ENCODE measurements around the gene FBXW9. TPM values are rescaled to one million over a fixed set of nuclear protein-coding genes. Genes with fewer than 3 reads are reported as not detected.
"Not testable (repeated sequence)": the region's sequence is repeated elsewhere in the genome, so short reads cannot be mapped to it uniquely, and the experiment has no call there.

Gene FBXW9
- total and polyA plus RNA-seq, 7 donors = 3.6 to 10.8 (median 6.2) TPM

DNA sequence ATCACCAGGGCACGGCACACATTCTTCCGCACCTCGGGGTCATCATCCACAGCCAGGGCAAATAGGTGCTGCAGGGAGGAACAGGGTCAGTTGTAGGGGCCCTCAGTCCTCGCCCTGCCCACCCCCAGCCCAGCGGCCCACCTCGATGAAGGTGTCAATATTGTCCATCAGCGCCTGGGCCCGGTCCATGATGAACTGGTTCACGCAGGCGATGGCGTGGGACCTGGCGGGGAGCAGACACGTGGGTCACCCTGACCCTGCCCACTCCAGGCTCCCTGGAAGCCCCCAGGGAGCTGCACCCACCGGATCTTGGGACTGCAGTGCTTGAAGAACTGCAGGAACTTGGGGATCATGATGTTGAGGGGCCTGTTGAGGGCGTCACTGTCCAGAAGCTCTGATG is 18.7 kb upstream of the FBXW9 start:
- WGBS, 2 donors = 95 to 96% methylated on average over 15 of the region's 15 CpGs
- Histone ChIP-seq H3K27me3 (no peaks in the 10 kb centered on the region), H3K4me1 (peaks cover 0 to 13% (median 11%) of the 10 kb centered on the region in 4 donors), H3K36me3 (peaks cover 43 to 90% (median 64%) of the 10 kb centered on the region in 4 donors), H3K9me3 (no peaks in the 10 kb centered on the region), H3K27ac (no peak overlapping the region), H3K4me3 (no peak overlapping the region)
- intact Hi-C loops (cut with DNase I) = no loop called here
- no peak for TF ChIP-seq POLR2A (IDR thresholded peaks at IDR 0.05)
- TF ChIP-seq POLR2AphosphoS5 (IDR thresholded peaks at IDR 0.05) = no peak
- no peak for TF ChIP-seq EP300 (IDR thresholded peaks at IDR 0.05)
- TF ChIP-seq, protein P1, sequence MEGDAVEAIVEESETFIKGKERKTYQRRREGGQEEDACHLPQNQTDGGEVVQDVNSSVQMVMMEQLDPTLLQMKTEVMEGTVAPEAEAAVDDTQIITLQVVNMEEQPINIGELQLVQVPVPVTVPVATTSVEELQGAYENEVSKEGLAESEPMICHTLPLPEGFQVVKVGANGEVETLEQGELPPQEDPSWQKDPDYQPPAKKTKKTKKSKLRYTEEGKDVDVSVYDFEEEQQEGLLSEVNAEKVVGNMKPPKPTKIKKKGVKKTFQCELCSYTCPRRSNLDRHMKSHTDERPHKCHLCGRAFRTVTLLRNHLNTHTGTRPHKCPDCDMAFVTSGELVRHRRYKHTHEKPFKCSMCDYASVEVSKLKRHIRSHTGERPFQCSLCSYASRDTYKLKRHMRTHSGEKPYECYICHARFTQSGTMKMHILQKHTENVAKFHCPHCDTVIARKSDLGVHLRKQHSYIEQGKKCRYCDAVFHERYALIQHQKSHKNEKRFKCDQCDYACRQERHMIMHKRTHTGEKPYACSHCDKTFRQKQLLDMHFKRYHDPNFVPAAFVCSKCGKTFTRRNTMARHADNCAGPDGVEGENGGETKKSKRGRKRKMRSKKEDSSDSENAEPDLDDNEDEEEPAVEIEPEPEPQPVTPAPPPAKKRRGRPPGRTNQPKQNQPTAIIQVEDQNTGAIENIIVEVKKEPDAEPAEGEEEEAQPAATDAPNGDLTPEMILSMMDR (IDR thresholded peaks at IDR 0.05) = no peak
- no peak for DNase-seq

DNA sequence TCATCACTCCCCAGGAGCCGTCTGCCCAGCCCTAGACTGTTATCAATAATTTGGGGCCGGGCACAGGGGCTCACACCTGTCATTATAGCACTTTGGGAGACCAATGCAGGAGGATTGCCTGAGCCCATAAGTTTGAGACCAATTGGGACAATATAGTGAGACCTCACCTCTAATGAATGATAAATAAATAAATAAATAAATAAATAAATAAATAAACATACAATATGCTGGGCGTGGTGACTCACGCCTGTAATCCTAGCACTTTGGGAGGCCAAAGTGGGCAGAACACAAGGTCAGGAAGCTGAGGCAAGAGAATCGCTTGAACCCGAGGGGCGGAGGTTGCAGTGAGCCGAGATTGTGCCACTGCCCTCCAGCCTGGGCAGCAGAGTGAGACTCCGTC is 16.9 kb upstream of the FBXW9 start:
- H3K36me3 ChIP-seq = peaks cover 54 to 98% (median 71%) of the 10 kb centered on the region in 4 donors
- intact Hi-C loops (cut with DNase I); DNase-seq; H3K27ac ChIP-seq; H3K27me3 ChIP-seq; H3K4me1 ChIP-seq; H3K4me3 ChIP-seq; H3K9me3 ChIP-seq: not testable (repeated sequence)
- 93 to 95% methylated on average over 9 of the region's 9 CpGs for WGBS, 2 donors

DNA sequence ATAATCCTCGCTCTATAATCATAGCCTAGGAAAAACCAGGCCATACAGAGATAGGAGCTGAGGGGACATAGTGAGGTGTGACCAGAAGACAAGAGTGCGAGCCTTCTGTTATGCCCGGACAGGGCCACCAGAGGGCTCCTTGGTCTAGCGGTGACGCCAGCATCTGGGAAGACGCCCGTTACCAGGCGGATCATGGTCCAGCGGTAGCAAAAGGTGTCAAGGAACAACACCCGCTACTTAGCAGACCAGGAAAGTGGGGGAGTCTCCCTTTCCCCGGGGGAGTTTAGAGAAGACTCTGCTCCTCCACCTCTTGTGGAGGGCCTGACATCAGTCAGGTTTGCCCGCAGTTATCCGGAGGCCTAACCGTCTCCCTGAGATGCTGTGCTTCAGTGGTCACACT is 15.6 kb upstream of the FBXW9 start:
- not testable (repeated sequence) for H3K9me3 ChIP-seq
- H3K36me3 ChIP-seq = peaks cover 54 to 98% (median 72%) of the 10 kb centered on the region in 4 donors
- 47 to 66% methylated on average over 12 of the region's 14 CpGs for WGBS, 2 donors

DNA sequence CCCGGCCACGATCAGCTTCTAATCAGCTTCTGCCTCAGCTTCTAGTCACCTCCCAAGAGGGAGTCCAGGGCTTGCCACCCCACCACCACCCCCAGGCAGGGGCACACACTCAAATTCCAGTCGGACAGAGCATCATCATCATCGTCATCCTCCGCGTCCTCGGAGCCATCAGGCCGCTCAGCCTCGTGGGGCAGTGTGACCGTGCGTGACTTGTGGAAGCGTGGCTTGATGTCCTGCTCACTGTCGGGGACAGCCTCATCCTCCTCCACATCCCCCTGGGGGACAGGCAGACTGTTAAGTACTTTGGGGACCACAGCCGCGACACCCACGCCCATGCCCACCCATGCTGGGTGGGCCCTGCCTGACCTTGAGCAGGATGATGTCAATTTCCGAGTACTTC is 14.8 kb upstream of the FBXW9 start:
- TF ChIP-seq EP300 (IDR thresholded peaks at IDR 0.05) (no peak), POLR2AphosphoS5 (IDR thresholded peaks at IDR 0.05) (no peak), POLR2A (IDR thresholded peaks at IDR 0.05) (no peak)
- TF ChIP-seq, protein P1 (IDR thresholded peaks at IDR 0.05) = no peak
- Histone ChIP-seq H3K27me3 (no peaks in the 10 kb centered on the region), H3K4me3 (no peak overlapping the region), H3K9me3 (no peaks in the 10 kb centered on the region), H3K27ac (no peak overlapping the region), H3K4me1 (no peaks in the 10 kb centered on the region), H3K36me3 (peaks cover 63 to 98% (median 76%) of the 10 kb centered on the region in 4 donors)
- intact Hi-C loops (cut with DNase I) = no loop called here
- no peak for DNase-seq
- 95 to 96% methylated on average over 17 of the region's 17 CpGs for WGBS, 2 donors

More for the DNA sequence above, 15.6 kb upstream of the FBXW9 start:
- H3K27me3 ChIP-seq; intact Hi-C loops (cut with DNase I); H3K4me1 ChIP-seq; H3K27ac ChIP-seq; H3K4me3 ChIP-seq; DNase-seq: not testable (repeated sequence)
- TF ChIP-seq, protein P1 (IDR thresholded peaks at IDR 0.05) = peak in 3 of 4 experiments; percentile 32 to 35 (median 33)

DNA sequence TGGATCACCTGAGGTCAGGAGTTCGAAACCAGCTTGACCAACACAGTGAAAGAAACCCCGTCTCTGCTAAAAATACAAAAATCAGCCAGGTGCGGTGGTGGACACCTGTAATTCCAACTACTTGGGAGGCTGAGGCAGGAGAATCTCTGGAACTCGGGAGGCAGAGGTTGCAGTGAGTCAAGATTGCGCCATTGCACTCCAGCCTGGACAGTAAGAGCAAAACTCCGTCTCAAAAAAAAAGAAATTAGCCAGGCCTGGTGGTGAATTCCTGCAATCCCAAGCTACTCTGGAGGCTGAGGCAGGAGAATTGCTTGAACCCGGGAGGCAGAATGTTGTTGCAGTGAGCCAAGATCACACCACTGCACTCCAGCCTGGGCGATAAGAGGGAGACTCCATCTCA is 12.2 kb upstream of the FBXW9 start:
- Histone ChIP-seq H3K27ac (no peak overlapping the region), H3K4me3 (no peak overlapping the region), H3K4me1 (no peaks in the 10 kb centered on the region), H3K36me3 (peaks cover 67 to 98% (median 77%) of the 10 kb centered on the region in 4 donors), H3K27me3 (no peaks in the 10 kb centered on the region), H3K9me3 (no peaks in the 10 kb centered on the region)
- WGBS, 2 donors = 95 to 96% methylated on average over 8 of the region's 8 CpGs
- no peak for TF ChIP-seq POLR2AphosphoS5 (IDR thresholded peaks at IDR 0.05)
- no peak for TF ChIP-seq EP300 (IDR thresholded peaks at IDR 0.05)
- TF ChIP-seq, protein P1 (IDR thresholded peaks at IDR 0.05) = no peak
- TF ChIP-seq POLR2A (IDR thresholded peaks at IDR 0.05) = no peak
- no peak for DNase-seq
- intact Hi-C loops (cut with DNase I) = no loop called here
